ENCODE measurements around the gene RRP7A. TPM values are rescaled to one million over a fixed set of nuclear protein-coding genes. Genes with fewer than 3 reads are reported as not detected.
"Not testable (repeated sequence)": the region's sequence is repeated elsewhere in the genome, so short reads cannot be mapped to it uniquely, and the experiment has no call there.

The RRP7A gene, protein sequence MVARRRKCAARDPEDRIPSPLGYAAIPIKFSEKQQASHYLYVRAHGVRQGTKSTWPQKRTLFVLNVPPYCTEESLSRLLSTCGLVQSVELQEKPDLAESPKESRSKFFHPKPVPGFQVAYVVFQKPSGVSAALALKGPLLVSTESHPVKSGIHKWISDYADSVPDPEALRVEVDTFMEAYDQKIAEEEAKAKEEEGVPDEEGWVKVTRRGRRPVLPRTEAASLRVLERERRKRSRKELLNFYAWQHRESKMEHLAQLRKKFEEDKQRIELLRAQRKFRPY
- total RNA-seq: 52.2 to 59.6 TPM (median 53.2 TPM) in 3 replicates

DNA sequence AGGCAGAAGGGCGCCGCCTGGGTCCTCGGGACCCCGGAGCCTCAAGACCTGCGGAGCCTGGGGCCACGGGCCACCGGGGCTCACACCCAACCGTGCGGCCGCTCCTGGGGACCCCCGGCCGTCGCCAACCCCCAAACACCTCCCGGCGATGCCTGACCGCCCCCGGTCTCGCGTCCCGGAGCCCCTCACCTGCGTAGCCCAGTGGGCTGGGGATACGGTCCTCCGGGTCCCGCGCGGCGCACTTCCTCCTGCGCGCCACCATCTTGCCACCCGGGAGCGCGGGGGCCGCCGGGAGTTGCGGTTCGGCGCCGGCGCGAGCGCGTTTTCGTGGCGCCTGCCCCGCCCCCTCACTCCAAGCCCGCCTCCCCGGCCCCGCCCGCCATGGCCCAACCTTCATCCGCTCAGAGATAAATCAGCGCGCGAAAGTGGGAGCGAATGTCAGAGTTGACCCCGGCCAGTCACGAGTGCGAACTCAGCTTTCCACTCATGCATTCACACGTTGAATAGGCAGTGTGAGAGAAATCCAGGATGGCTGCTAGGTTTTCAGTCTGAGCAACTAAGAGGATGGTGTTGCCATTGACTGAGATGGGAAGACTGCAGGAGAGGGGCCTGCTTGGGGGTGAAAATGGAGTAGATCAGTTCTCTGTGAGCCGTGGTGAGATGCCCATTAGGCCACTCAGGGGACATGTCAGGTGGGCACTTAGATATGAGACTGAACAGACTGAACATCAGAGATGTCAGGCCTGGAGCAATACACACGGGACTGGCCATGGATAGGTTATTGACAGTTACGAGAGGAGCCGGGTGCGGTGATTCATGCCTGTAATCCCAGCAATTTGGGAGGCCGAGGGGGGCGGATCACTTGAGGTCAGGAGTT lies at the start of gene RRP7A:
TSS of gene RRP7A (minus strand) at position 272 of the 877 bp plus-strand sequence. CDS start at position 262, 10 bp downstream.
- no peaks in the 10 kb centered on the region for H3K27me3 Mint-ChIP-seq (ENCODE audit: low read depth)

DNA sequence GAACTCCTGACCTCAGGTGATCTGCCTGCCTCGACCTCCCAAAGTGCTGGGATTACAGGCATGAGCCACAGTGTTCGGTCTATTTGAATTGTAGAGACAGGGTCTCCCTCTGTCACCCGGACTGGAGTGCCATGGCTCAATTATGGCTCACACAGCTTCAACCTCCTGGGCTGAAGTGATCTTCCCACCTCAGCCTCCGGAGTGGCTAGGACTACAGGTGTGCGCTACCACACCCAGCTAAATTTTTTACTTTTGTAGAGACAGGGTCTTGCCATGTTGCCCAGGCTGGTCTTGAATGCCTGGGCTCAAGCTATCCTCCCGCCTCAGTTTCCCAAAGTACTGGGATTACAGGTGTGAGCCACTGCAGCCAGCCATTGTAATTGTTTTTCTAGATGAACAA lies 48.4 kb upstream of the RRP7A start:
- not testable (repeated sequence) for H3K4me3 Mint-ChIP-seq; H3K4me1 Mint-ChIP-seq; H3K27ac Mint-ChIP-seq; H3K27me3 Mint-ChIP-seq (ENCODE audit: low read depth); H3K9me3 Mint-ChIP-seq; DNase-seq (ENCODE audit: low spot score in 2 of 2, unreplicated experiment in 2 of 2)
- peaks cover 16% of the 10 kb centered on the region for H3K36me3 Mint-ChIP-seq

More for the DNA sequence above, at the start of gene RRP7A:
- Mint-ChIP-seq H3K27ac (peak within 1 kb of the TSS; percentile 97), H3K4me3 (peak within 1 kb of the TSS; percentile 99), H3K4me1 (peaks cover 18% of the 10 kb centered on the region), H3K36me3 (peaks cover 4% of the 10 kb centered on the region), H3K9me3 (peaks cover 4% of the 10 kb centered on the region)
- peak; percentile 77 to 85 for DNase-seq (ENCODE audit: low spot score in 2 of 2, unreplicated experiment in 2 of 2)
- TF ChIP-seq, protein P1, sequence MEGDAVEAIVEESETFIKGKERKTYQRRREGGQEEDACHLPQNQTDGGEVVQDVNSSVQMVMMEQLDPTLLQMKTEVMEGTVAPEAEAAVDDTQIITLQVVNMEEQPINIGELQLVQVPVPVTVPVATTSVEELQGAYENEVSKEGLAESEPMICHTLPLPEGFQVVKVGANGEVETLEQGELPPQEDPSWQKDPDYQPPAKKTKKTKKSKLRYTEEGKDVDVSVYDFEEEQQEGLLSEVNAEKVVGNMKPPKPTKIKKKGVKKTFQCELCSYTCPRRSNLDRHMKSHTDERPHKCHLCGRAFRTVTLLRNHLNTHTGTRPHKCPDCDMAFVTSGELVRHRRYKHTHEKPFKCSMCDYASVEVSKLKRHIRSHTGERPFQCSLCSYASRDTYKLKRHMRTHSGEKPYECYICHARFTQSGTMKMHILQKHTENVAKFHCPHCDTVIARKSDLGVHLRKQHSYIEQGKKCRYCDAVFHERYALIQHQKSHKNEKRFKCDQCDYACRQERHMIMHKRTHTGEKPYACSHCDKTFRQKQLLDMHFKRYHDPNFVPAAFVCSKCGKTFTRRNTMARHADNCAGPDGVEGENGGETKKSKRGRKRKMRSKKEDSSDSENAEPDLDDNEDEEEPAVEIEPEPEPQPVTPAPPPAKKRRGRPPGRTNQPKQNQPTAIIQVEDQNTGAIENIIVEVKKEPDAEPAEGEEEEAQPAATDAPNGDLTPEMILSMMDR (IDR thresholded peaks at IDR 0.05; ENCODE audit: unreplicated experiment): no peak

DNA sequence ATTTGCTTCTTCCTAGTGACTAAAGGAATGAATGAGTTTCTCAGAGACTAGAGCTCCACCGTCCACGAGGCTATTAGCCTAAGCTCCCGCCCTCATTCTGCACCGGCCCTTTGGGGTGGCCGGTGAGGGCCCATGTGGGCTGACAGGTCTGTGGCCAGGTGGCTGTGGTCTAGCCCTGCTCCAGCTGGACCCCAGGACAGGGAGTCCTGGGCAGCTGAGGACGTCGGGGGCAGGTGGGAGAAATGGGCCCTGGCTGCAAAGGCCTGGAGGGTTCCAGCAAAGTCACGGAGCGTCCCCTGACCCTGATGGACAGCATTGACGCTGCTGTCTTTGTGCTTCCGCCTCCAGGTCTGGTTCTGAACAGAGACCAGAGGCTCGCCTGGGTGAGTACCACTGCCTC lies 46.4 kb upstream of the RRP7A start:
- H3K9me3 Mint-ChIP-seq: no peaks in the 10 kb centered on the region
- no peak overlapping the region for H3K27ac Mint-ChIP-seq
- H3K36me3 Mint-ChIP-seq: peaks cover 9% of the 10 kb centered on the region
- H3K4me3 Mint-ChIP-seq: no peak overlapping the region
- H3K4me1 Mint-ChIP-seq: peaks cover 15% of the 10 kb centered on the region
- TF ChIP-seq, protein P1 (IDR thresholded peaks at IDR 0.05; ENCODE audit: unreplicated experiment): no peak
- DNase-seq (ENCODE audit: low spot score in 2 of 2, unreplicated experiment in 2 of 2): no peak
- H3K27me3 Mint-ChIP-seq (ENCODE audit: low read depth): no peaks in the 10 kb centered on the region

DNA sequence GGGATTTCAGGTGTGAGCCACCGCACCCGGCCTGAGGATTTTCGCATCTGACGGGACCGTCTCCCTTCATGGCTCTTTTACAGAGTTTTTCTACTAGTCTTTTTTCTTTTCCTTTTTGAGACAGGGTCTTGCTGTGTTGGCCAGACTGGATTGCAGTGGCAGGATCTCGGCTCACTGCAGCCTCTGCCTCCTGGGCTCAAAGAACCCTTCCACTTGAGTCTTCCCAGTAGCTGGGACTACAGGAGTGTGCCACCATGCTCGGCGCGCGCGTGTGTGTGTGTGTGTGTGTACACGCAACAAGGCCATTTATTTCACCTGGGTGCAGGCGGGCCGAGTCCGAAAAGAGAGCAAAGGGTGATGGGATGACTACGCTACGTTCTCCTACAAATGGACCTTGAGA lies 45.1 kb upstream of the RRP7A start:
- Mint-ChIP-seq H3K27me3 (ENCODE audit: low read depth) (no peaks in the 10 kb centered on the region), H3K27ac (no peak overlapping the region), H3K4me3 (no peak overlapping the region), H3K4me1 (peaks cover 17% of the 10 kb centered on the region), H3K9me3 (no peaks in the 10 kb centered on the region), H3K36me3 (peaks cover 7% of the 10 kb centered on the region)
- TF ChIP-seq, protein P1 (IDR thresholded peaks at IDR 0.05; ENCODE audit: unreplicated experiment): no peak
- DNase-seq (ENCODE audit: low spot score in 2 of 2, unreplicated experiment in 2 of 2): no peak

DNA sequence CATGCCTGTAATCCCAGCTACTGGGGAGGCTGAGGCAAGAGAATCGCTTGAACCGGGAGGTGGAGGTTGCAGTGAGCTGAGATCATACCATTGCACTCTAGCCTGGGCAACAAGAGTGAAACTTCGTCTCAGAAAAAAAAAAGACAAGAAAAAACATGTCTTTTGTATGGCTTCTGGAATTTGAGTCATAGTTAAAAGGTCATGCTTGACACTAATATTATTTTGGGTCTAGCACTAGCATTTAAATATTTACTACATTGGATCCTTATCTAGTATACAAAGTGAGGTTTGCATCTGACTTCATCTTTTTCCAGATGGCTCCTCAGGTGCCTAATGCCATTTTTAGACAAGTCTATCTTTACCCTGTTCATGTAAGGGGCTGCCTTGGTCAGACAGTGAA lies 44.3 kb upstream of the RRP7A start:
- not testable (repeated sequence) for H3K27ac Mint-ChIP-seq; H3K9me3 Mint-ChIP-seq; H3K36me3 Mint-ChIP-seq; H3K4me3 Mint-ChIP-seq; DNase-seq (ENCODE audit: low spot score in 2 of 2, unreplicated experiment in 2 of 2); H3K27me3 Mint-ChIP-seq (ENCODE audit: low read depth)
- H3K4me1 Mint-ChIP-seq: peaks cover 17% of the 10 kb centered on the region

DNA sequence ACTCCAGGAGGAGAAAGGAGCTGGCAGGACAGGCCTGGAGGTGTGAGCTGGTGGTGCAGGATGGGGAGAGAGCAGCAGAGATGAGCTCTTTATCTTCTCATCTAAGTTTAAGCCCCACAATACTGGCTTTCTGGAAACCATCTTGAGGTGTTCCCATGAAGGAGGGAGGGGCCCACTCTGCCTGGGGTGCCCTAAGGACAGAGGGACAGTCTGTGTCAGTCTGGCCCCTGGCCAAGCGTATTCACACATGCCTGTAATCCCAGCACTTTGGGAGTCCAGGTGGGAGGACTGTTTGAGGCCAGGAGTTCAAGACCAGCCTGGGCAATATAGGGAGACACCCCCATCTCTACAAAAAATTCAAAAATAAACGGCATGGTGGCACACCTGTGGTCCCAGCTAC lies 43.1 kb upstream of the RRP7A start:
- Mint-ChIP-seq H3K9me3 (no peaks in the 10 kb centered on the region), H3K27me3 (ENCODE audit: low read depth) (no peaks in the 10 kb centered on the region), H3K4me3 (no peak overlapping the region), H3K4me1 (peaks cover 17% of the 10 kb centered on the region), H3K36me3 (peaks cover 7% of the 10 kb centered on the region), H3K27ac (peak overlapping the region; percentile 57)
- TF ChIP-seq, protein P1 (IDR thresholded peaks at IDR 0.05; ENCODE audit: unreplicated experiment): no peak
- DNase-seq (ENCODE audit: low spot score in 2 of 2, unreplicated experiment in 2 of 2): no peak
